MCF 10A (cell line): Measurements from ENCODE around the gene LRRFIP2. TPM values are rescaled to one million over a fixed set of nuclear protein-coding genes. Genes with fewer than 3 reads are reported as not detected.

Experiments used
- BruUV-seq: library from RNA; stranded (reverse); fragments of 400-500 nt; replicated peaks from 2 replicates; lab custom pipeline; 2021; lab: Mats Ljungman, UMichigan
- CTCF ChIA-PET: fragments of 300-600 bp; sonication (Branson Sonifier 250); formaldehyde crosslinking; extraction: SDS; loops from one replicate; lab custom pipeline; 2021; ENCODE audit warnings: antibody characterized with exemption, inconsistent platforms; lab: Yijun Ruan, JAX
- POLR2A ChIA-PET: fragments of 300-600, 350-650 bp; sonication (Branson Sonifier 250); formaldehyde crosslinking; extraction: SDS; loops from one replicate; lab custom pipeline; 2020; ENCODE audit warnings: antibody characterized with exemption, inconsistent platforms; lab: Yijun Ruan, JAX
- DNase-seq: peaks from one replicate; pipeline ENCODE4 v3.0.0-alpha.2; 2018; ENCODE audit not compliant: unreplicated experiment
- H3K27ac Mint-ChIP-seq: one replicate; pipeline ENCODE4 v1.8.0; 2022; ENCODE audit warnings: mild to moderate bottlenecking, low read depth, mixed read lengths; ENCODE audit not compliant: unreplicated experiment
- H3K27me3 Mint-ChIP-seq: one replicate; pipeline ENCODE4 v1.8.0; 2022; ENCODE audit warnings: mixed read lengths; ENCODE audit not compliant: insufficient read depth, unreplicated experiment
- H3K36me3 Mint-ChIP-seq: one replicate; pipeline ENCODE4 v1.8.0; 2022; ENCODE audit warnings: mild to moderate bottlenecking, moderate library complexity, mixed read lengths; ENCODE audit not compliant: insufficient read depth, unreplicated experiment
- H3K4me1 Mint-ChIP-seq: one replicate; pipeline ENCODE4 v1.8.0; 2022; ENCODE audit warnings: mixed read lengths; ENCODE audit not compliant: insufficient read depth, unreplicated experiment
- H3K4me3 Mint-ChIP-seq: one replicate; pipeline ENCODE4 v1.8.0; 2022; ENCODE audit warnings: mild to moderate bottlenecking, moderate library complexity, mixed read lengths; ENCODE audit not compliant: unreplicated experiment
- H3K9me3 Mint-ChIP-seq: one replicate; pipeline ENCODE4 v1.8.0; 2022; ENCODE audit warnings: mixed read lengths; ENCODE audit not compliant: unreplicated experiment
- intact Hi-C: fragments of 100-400 bp; cut with micrococcal nuclease; formaldehyde crosslinking; loops from 2 replicates; pipeline ENCODE4 v1.14.1; 2022
- total RNA-seq: library from RNA; stranded (reverse); gene quantifications from 2 replicates; pipeline ENCODE4 v1.2.3, GENCODE V29; 2022
- TF ChIP-seq, protein P1 (sequence below): fragments of 200-600 bp; IDR thresholded peaks from one replicate; pipeline ENCODE4 v1.8.0; 2022; ENCODE audit warnings: antibody characterized with exemption, mild to moderate bottlenecking; ENCODE audit not compliant: unreplicated experiment

The LRRFIP2 gene
- total RNA-seq, 1 experiment from 2014 or later: 76.6 TPM

DNA sequence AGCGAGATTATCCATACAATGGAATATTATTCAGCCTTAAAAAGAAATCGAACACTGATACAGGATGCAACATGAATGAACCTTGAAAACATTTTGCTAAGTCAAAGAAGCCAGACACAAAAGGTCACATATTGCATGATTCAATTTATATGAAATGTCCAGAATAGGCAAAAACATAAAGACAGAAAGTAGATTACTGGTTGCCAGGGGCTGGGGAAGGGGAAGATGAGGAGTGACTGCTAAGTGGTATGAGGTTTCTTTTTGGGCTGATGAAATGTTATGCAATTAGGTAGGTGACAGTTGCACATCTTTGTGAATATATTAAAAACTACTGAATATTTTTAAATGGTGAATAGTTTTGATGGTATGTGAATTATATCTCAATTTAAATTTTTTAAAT lies 38.3 kb downstream of the LRRFIP2 start:
- Mint-ChIP-seq H3K4me1 (peaks cover 13% of the 10 kb centered on the region), H3K27me3 (no peaks in the 10 kb centered on the region), H3K9me3 (no peaks in the 10 kb centered on the region), H3K36me3 (no peaks in the 10 kb centered on the region), H3K27ac (no peak overlapping the region), H3K4me3 (no peak overlapping the region)
- ChIA-PET CTCF (no interaction called here), POLR2A (interaction anchor here (1.0 to 1.5 kb wide), 2 partner anchors 12 to 143 kb away, joined by 3 to 4 read pairs; partner anchors contain the start of genes EPM2AIP1 and MLH1)
- no TSS peak for BruUV-seq
- TF ChIP-seq, protein P1, sequence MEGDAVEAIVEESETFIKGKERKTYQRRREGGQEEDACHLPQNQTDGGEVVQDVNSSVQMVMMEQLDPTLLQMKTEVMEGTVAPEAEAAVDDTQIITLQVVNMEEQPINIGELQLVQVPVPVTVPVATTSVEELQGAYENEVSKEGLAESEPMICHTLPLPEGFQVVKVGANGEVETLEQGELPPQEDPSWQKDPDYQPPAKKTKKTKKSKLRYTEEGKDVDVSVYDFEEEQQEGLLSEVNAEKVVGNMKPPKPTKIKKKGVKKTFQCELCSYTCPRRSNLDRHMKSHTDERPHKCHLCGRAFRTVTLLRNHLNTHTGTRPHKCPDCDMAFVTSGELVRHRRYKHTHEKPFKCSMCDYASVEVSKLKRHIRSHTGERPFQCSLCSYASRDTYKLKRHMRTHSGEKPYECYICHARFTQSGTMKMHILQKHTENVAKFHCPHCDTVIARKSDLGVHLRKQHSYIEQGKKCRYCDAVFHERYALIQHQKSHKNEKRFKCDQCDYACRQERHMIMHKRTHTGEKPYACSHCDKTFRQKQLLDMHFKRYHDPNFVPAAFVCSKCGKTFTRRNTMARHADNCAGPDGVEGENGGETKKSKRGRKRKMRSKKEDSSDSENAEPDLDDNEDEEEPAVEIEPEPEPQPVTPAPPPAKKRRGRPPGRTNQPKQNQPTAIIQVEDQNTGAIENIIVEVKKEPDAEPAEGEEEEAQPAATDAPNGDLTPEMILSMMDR: no peak
- intact Hi-C loops: no loop called here
- DNase-seq: no peak

- Mint-ChIP-seq H3K9me3 (no peaks in the 10 kb centered on the region), H3K4me1 (peaks cover 18% of the 10 kb centered on the region), H3K27me3 (no peaks in the 10 kb centered on the region), H3K27ac (no peak overlapping the region), H3K36me3 (no peaks in the 10 kb centered on the region), H3K4me3 (no peak overlapping the region)
- no TSS peak for BruUV-seq
- ChIA-PET POLR2A (no interaction called here), CTCF (no interaction called here)
- no peak for DNase-seq
- TF ChIP-seq, protein P1: no peak
- intact Hi-C loops: no loop called here
Observed at GRCh38 chr3:37135561-37135960, 38.8 kb downstream of the LRRFIP2 start.

GRCh38 chr3:37132334-37132733 lies 42.0 kb downstream of the LRRFIP2 start:
- H3K27me3 Mint-ChIP-seq: no peaks in the 10 kb centered on the region
- no peaks in the 10 kb centered on the region for H3K9me3 Mint-ChIP-seq
- no peak overlapping the region for H3K27ac Mint-ChIP-seq
- TF ChIP-seq, protein P1: no peak
- ChIA-PET POLR2A (interaction anchor here (0.7 kb wide), 1 partner anchor 40 kb away, joined by 3 read pairs; no protein-coding TSS in a partner anchor), CTCF (interaction anchor here (1.1 kb wide), 1 partner anchor 18 kb away, joined by 3 read pairs; no protein-coding TSS in a partner anchor)
- no TSS peak for BruUV-seq
- H3K4me3 Mint-ChIP-seq: no peak overlapping the region
- peaks cover 13% of the 10 kb centered on the region for H3K4me1 Mint-ChIP-seq
- intact Hi-C loops: no loop called here
- no peaks in the 10 kb centered on the region for H3K36me3 Mint-ChIP-seq
- DNase-seq: no peak

DNA sequence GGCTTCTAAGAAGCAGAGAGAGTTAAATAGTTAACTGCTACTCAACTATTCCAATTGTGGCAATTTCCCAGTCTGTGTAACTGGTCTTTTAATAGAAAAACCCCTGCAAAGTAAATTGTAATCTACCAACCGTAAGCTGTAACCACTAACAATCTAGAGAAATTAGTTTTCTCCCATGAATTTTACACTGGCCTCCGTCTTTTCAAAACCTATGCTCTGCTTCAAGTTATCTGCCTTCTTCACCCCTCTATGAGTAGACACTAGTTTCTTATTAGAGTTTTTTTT lies 42.6 kb downstream of the LRRFIP2 start:
- intact Hi-C loops: no loop called here
- POLR2A ChIA-PET: no interaction called here
- CTCF ChIA-PET: interaction anchor here (0.6 to 1.1 kb wide), 4 partner anchors 18 to 82 kb away, joined by 3 to 5 read pairs (median 4); no protein-coding TSS in a partner anchor
- no peak overlapping the region for H3K4me3 Mint-ChIP-seq
- peaks cover 13% of the 10 kb centered on the region for H3K4me1 Mint-ChIP-seq
- no peaks in the 10 kb centered on the region for H3K27me3 Mint-ChIP-seq
- H3K27ac Mint-ChIP-seq: no peak overlapping the region
- DNase-seq: no peak
- no peaks in the 10 kb centered on the region for H3K36me3 Mint-ChIP-seq
- TF ChIP-seq, protein P1: no peak
- no peaks in the 10 kb centered on the region for H3K9me3 Mint-ChIP-seq
- no TSS peak for BruUV-seq
